HG02973 (cell line): ENCODE data around the gene SLC6A19.

Source experiments
- ATAC-seq: cut with Tn5 transposase; IDR thresholded peaks from one replicate; pipeline ENCODE4 v1.9.1; 2021; ENCODE audit warnings: moderate library complexity; ENCODE audit not compliant: unreplicated experiment

SLC6A19 gene

DNA sequence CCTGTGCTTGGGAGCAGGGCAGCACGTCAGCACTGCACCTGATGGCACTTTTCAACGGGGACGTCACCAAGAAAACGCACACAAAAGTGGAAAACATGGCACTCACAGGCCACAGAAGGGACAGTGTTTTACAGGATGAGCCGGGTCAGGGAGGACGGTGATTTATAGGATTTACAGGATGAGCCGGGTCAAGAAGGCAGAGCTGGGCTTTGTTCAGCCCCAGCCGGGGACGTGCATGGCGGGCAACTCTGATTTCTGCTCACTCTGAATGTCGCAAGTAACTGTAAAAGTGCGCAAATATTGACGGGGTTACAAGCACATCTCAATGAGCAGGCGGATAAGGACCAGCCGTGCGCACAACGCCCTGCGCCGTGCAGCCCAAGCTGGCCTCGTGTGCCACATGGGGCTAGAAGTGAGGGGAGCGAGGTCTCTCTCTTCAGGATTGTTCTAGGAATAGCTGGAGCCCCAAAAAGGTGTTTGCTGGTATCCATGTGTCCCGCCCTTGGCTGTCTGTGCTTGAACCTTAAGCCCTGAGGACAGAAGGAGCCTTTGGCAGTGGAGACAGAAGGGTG lies 40.2 kb downstream of the SLC6A19 start:
- no peak for ATAC-seq

- no peak for ATAC-seq
These were observed 41.5 kb downstream of the SLC6A19 start for GRCh38 chr5:1242733-1243486.

- ATAC-seq, result no peak
These were observed 42.2 kb downstream of the SLC6A19 start for GRCh38 chr5:1243487-1244130.

DNA sequence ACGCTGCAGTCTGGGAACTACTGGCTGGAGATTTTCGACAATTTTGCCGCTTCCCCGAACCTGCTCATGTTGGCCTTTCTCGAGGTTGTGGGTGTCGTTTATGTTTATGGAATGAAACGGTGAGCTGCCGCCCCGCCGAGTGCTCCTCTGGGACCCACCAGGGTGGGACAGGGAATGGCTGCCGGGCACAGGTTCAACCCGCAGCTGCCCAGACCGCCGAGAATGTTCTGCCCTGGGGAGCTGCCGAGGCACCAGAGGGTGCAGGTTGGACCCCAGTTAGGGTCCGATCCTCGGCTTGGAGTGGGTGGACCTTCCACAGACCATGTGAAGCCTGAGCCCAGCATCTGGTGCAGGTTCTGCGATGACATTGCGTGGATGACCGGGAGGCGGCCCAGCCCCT lies 42.9 kb downstream of the SLC6A19 start:
- ATAC-seq, result no peak

DNA sequence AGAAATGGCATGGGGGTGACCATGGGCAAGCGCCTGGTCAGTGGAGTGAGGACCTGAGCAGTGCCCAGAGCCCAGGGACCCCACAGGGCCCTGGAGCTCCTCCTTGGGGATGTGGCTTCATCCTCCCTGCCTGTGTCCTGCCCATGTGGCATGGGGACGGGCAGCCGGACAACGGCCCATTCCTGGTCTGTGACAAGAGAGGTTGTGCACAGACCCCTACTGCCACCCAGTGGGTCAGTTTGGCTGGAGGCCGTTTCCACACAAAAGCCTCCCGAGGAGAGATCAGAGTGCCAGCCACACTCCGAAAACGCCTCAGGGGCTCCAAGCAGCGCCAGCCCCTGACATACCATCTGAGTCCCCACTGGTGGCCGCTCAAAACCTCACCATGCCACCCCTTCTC lies 43.6 kb downstream of the SLC6A19 start:
- ATAC-seq, result no peak

DNA sequence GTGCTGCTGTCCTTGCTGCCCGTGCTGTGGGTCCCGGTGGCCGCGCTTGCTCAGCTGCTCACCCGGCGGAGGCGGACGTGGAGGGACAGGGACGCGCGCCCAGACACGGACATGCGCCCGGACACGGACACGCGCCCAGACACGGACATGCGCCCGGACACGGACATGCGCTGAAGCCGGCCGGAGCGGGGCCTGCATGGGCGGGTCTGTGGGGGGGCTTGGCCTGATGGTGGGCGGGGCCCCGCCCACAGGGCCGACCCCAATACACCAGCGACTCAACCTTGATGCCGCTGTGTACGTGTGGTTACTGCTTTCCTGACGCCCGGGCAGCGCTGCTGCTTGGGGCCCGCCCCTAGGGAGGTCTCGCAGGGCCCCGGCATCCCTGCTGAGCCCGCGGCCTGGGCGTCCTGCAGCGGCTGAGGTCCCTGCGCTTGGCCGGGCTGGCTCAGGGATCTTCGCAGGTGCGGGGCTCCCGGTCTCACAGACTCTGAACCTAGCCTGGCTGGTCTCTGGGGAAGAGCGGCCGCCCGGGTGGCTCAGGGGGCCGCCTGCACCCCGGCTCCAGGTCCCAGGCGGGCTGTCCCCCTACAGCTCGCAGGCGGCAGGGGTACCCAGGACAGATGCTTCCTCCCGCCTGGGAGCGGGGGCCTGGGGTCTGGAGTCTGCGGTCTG lies 44.6 kb downstream of the SLC6A19 start:
- ATAC-seq, result no peak

DNA sequence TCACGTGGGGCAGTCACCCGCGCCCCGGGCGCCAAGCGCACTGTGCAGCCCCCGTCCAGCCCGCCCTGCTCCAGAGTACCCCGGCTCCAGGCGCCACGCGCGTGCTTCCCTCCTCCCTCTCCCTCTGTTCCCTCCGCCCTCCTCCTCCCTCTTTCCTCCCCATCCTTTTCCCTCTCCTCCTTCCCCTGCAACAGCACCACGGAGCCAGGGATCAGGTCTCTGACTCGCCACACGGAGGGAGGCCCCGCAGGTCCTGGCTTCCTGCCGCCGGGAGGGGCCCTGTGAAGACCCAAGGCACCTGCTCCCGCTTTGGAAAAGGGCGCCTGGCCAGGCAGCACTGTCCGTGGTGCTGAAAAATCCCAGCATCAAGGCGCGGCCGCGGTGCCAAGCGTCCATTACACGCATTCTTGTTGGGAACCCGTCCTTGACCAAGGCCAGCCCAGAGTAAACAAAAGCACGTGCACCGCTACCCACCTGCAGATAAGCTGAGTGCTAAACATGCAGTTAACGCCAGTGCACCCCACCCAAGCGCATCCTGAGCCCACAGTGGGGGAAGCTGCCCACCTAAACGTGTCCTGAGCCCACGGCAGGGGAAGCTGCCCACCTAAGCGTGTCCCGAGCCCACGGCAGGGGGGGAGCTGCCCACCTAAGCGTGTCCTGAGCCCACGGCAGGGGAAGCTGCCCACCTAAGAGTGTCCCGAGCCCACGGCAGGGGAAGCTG lies 45.5 kb downstream of the SLC6A19 start:
- ATAC-seq, result no peak

DNA sequence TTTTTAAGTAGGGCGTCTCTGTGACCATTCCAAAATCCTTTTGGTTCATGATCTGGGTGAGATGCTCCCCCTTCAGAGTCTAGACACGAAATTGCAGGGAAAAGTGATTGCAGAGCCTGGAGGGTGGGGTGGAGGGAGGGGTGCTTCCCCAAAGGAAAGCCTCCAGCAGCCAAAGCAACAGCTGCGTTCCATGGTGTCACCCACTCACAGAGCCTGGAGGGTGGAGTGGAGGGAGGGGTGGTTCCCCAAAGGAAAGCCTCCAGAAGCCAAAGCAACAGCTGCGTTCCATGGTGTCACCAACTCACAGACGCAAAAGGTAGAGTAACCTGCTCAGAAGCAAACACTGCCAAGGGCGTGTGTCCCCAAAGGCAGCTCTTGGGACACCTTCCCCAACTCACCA lies 46.4 kb downstream of the SLC6A19 start:
- no peak for ATAC-seq

DNA sequence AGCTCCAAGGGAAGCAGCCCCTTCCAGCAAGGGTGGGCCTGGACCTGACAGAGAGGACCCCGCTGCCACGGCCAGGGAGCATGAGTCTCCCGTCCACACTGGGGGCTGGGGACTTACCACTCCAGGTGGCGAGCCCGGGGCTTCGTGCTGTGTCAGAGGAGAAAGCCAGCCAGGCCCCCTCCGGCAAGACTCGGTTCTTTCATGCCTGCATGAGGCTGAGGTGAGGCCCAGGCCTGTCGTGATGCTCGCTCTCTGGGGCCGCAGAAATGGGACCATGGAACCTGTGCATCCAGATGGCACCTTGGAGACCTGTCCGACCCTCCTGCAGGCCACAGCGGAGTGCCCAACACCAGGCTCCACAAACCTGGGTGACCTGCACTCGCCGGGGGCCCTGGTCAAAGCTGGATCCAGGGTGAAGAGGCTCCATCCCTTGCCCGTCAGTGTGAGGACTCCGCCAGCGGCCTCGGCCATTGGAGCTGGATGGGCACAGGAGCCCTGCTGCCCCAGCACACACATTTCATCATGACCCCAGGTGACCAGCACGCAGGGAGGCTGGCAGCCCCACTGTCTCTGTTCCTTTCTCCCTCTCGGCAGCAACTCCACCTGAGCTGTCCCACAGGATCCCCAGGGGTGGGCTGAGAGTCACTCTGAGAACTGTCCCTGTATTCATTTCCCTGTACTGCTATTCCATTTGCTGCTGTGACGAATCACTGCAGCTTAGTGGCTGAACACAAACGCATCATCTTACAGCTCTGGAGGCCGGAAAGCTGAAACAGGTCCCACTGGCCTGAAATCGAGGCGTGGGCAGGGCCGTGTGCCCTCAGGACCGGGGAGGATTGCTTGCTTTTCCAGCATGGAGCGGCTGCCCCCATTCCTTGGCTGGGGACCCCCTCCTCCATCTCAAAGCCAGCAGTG lies 48.2 kb downstream of the SLC6A19 start:
- no peak for ATAC-seq

GRCh38 chr5:1251678-1252580 lies 50.5 kb downstream of the SLC6A19 start:
- no peak for ATAC-seq

- no peak for ATAC-seq
These were observed 51.3 kb downstream of the SLC6A19 start for GRCh38 chr5:1252681-1253080.

GRCh38 chr5:1253456-1254105 lies 52.2 kb downstream of the SLC6A19 start:
- no peak for ATAC-seq

DNA sequence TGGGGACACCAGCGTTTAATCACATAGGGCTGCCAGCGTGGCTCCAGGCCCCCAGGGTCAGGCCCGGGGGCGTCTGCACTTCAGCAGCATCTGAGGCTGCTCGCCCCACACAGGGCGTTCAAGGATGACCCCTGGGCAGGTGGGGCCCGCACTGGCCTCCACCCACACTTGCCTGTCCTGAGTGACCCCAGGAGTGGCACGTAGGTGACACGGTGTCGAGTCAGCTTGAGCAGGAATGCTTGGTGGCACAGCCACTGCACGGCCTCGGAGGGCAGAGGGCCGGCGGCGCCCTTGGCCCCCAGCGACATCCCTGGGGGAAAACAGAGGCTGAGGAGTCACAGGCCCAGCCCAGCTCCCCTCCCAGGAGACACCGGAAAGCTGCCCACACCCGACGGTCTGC lies 52.8 kb downstream of the SLC6A19 start:
- no peak for ATAC-seq

- no peak for ATAC-seq
These were observed 53.7 kb downstream of the SLC6A19 start for GRCh38 chr5:1255081-1255561.

DNA sequence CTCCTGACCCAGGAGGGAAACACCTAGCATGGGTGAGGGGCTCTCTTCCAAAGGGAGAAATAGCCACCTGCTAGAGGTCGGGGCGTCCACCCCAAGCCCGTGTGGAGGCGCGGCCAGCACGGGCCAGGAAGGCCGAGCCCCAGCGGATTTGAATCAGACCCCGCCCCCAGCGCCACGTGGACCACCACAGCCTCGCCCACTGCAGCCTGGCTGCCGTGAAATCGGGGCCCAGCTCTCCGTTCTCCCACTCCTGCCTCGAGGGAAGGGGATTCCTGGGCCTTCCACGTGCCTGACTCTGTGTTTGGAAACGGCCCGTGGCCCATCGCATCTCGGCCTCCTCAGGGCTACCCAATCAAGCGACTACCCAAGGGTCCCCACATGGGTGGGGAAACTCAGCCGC lies 55.4 kb downstream of the SLC6A19 start:
- no peak for ATAC-seq

DNA sequence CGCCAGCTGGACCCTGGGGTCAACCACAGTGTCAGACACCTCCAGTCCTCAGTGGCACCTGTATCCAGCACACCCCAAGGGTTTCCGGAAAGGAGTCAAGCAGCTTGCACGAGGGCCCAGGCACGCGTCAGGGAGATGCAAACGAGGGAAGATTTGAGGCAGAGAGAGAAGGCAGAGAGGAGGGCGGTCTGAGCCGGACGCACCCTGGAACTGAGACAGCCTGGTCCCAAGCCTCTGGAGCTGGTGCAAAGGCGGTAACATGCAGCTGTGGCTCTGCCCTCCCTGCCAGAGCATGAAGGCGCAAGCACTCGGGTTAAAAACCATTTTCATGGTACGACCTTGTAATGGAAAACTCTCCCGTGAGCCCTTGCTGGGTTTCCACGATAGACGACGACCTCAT lies 56.0 kb downstream of the SLC6A19 start:
- no peak for ATAC-seq

- no peak for ATAC-seq
These were observed 56.4 kb downstream of the SLC6A19 start for GRCh38 chr5:1257841-1258240.

GRCh38 chr5:1259806-1260480 lies 58.5 kb downstream of the SLC6A19 start:
- ATAC-seq, result no peak
